ENCODE measurements around the gene ADAP1.
"Not testable (repeated sequence)": the region's sequence is repeated elsewhere in the genome, so short reads cannot be mapped to it uniquely, and the experiment has no call there.

DNA sequence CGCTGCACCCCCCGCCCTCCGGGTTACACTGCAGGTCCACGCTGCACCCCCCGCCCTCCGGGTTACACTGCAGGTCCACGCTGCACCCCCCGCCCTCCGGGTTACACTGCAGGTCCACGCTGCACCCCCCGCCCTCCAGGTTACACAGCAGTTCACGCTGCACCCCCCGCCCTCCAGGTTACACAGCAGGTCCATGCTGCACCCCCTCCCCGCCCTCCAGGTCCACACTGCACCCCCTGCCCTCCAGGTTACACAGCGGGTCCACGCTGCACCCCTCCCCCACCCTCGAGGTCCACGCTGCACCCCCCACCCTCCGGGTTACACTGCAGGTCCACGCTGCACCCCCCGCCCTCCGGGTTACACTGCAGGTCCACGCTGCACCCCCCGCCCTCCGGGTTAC, 30.4 kb downstream of the ADAP1 start:
- TF ChIP-seq, protein P1, sequence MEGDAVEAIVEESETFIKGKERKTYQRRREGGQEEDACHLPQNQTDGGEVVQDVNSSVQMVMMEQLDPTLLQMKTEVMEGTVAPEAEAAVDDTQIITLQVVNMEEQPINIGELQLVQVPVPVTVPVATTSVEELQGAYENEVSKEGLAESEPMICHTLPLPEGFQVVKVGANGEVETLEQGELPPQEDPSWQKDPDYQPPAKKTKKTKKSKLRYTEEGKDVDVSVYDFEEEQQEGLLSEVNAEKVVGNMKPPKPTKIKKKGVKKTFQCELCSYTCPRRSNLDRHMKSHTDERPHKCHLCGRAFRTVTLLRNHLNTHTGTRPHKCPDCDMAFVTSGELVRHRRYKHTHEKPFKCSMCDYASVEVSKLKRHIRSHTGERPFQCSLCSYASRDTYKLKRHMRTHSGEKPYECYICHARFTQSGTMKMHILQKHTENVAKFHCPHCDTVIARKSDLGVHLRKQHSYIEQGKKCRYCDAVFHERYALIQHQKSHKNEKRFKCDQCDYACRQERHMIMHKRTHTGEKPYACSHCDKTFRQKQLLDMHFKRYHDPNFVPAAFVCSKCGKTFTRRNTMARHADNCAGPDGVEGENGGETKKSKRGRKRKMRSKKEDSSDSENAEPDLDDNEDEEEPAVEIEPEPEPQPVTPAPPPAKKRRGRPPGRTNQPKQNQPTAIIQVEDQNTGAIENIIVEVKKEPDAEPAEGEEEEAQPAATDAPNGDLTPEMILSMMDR (IDR thresholded peaks at IDR 0.05): not testable (repeated sequence)
- not testable (repeated sequence) for TF ChIP-seq POLR2A (IDR thresholded peaks at IDR 0.05; ENCODE audit: low read depth); POLR2AphosphoS5 (IDR thresholded peaks at IDR 0.05); EP300 (IDR thresholded peaks at IDR 0.05)
